Prostate gland (tissue), 2 donors: Measurements from ENCODE around the gene RBBP8NL. TPM values are rescaled to one million over a fixed set of nuclear protein-coding genes. Genes with fewer than 3 reads are reported as not detected.

ENCODE experiments used
- DNase-seq: peaks from one replicate; pipeline ENCODE4 v3.0.0-alpha.2; 2019; ENCODE audit warnings: low spot score
- H3K27ac ChIP-seq, 2 donors: fragments of 200-600 bp; sonication (generic); 2 replicates each; pipeline ENCODE4 v1.5.1; 2017 to 2019
- H3K27me3 ChIP-seq: fragments of 200-600 bp; sonication (generic); replicated peaks from 2 replicates; pipeline ENCODE4 v1.5.1; 2019; ENCODE audit not compliant: insufficient read depth
- H3K36me3 ChIP-seq, 2 donors: fragments of 200-600 bp; sonication (generic); 1 replicate in 1 of 2; 2 replicates in 1 of 2; pipeline versions ENCODE4 v1.5.1 to v1.8.1; 2017 to 2019
- H3K4me1 ChIP-seq: fragments of 200-600 bp; sonication (generic); replicated peaks from 2 replicates; pipeline ENCODE4 v1.5.1; 2019
- H3K4me3 ChIP-seq, 2 donors: fragments of 200-600 bp; sonication (generic); 2 replicates each; pipeline ENCODE4 v1.5.1; 2017 to 2019
- H3K9me3 ChIP-seq: fragments of 200-600 bp; sonication (generic); 2 replicates; pipeline ENCODE4 v1.5.1; 2017
- POLR2A ChIP-seq: fragments of 450-650 bp; IDR thresholded peaks from one replicate; pipeline ENCODE4 v1.6.1; 2016; ENCODE audit warnings: antibody characterized with exemption, mild to moderate bottlenecking
- POLR2AphosphoS5 ChIP-seq: sonication (generic); formaldehyde crosslinking; IDR thresholded peaks from one replicate; pipeline ENCODE4 v1.6.1; 2017; ENCODE audit warnings: antibody characterized with exemption
- WGBS: methylation state at CpG from one replicate; pipeline ENCODE4 v1.1.5; 2018; 5-methylcytosine and 5-hydroxymethylcytosine counted together
- intact Hi-C: fragments of 100-400 bp; cut with DNase I; formaldehyde crosslinking; loops from one replicate; pipeline ENCODE4 v1.14.2; 2022
- total RNA-seq, 2 donors: library from RNA; depleted of rRNA; stranded (reverse); fragments of >200 nt; gene quantifications; one replicate each; pipeline ENCODE4 v1.1.0, GENCODE V29; 2016
- TF ChIP-seq, protein P1 (sequence below), 4 experiments: fragments of 200-600 bp in 2 of 4; fragments of 450-650 bp in 2 of 4; sonication (generic) in 2 of 4; IDR thresholded peaks; 1 replicate in 3 of 4; 2 replicates in 1 of 4; pipeline ENCODE4 v1.5.1; 2016 to 2019; ENCODE audit warnings: antibody characterized with exemption in 4 of 4, mild to moderate bottlenecking in 2 of 4, moderate library complexity in 2 of 4

Gene RBBP8NL
- total RNA-seq, 2 donors from 2014 or later, result 4.9 to 10.9 TPM

DNA sequence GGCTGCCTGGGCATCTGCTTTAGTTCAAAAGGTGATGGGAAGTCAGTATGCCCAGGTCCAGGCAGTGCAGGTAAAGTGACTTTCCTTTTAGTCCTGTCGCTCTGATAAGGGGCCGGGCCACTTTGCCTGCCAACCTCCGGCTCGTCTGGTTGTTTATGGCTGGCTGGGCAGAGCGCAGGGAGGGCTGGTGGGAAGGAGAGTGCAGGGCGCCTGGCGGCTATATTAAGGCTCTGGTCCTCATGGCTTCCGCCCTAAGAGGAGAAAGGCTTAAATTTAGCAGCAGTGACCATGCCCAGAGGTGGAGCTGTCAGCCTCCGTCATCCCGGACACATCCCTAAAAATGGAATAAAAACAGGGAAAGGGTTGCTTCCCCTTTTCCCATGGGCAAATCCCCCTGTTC is 33.8 kb upstream of the RBBP8NL start:
- no peak overlapping the region for H3K4me3 ChIP-seq
- DNase-seq, result peak; percentile 53
- H3K27ac ChIP-seq, result no peak overlapping the region
- TF ChIP-seq, protein P1, sequence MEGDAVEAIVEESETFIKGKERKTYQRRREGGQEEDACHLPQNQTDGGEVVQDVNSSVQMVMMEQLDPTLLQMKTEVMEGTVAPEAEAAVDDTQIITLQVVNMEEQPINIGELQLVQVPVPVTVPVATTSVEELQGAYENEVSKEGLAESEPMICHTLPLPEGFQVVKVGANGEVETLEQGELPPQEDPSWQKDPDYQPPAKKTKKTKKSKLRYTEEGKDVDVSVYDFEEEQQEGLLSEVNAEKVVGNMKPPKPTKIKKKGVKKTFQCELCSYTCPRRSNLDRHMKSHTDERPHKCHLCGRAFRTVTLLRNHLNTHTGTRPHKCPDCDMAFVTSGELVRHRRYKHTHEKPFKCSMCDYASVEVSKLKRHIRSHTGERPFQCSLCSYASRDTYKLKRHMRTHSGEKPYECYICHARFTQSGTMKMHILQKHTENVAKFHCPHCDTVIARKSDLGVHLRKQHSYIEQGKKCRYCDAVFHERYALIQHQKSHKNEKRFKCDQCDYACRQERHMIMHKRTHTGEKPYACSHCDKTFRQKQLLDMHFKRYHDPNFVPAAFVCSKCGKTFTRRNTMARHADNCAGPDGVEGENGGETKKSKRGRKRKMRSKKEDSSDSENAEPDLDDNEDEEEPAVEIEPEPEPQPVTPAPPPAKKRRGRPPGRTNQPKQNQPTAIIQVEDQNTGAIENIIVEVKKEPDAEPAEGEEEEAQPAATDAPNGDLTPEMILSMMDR (IDR thresholded peaks at IDR 0.05), result no peak
- TF ChIP-seq POLR2A, result no peak
- peak; percentile 17 for TF ChIP-seq POLR2AphosphoS5
- no peaks in the 10 kb centered on the region for H3K36me3 ChIP-seq
- H3K4me1 ChIP-seq, result no peaks in the 10 kb centered on the region
- WGBS, result 28% methylated on average over 10 of the region's 10 CpGs
- peaks cover 1% of the 10 kb centered on the region for H3K27me3 ChIP-seq
- intact Hi-C loops, result no loop called here
- H3K9me3 ChIP-seq, result no peaks in the 10 kb centered on the region

DNA sequence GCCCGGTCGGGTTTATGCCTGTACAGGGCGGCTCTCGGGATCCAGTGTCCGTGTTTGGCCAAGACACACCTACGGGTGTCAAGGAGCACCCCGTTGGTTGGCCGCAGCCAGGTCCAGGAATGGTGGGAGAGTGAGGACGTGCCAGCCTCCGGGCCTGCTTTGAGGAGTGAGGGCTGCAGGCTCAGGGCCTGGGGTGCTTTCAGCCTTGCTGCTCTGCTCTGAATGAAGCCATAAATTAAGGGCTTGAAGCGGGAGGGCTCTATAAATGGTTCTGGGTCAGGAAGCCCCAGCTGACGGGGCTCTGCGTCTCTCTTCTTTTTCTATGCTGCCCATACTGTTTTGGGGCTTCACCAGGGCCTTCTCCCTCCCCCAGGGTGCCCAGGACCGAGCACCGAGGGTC is 33.3 kb upstream of the RBBP8NL start:
- intact Hi-C loops, result no loop called here
- no peaks in the 10 kb centered on the region for H3K4me1 ChIP-seq
- no peak for DNase-seq
- no peak overlapping the region for H3K27ac ChIP-seq
- H3K4me3 ChIP-seq, result no peak overlapping the region
- no peaks in the 10 kb centered on the region for H3K36me3 ChIP-seq
- no peaks in the 10 kb centered on the region for H3K9me3 ChIP-seq
- no peak for TF ChIP-seq POLR2A
- TF ChIP-seq, protein P1 (IDR thresholded peaks at IDR 0.05), result no peak
- TF ChIP-seq POLR2AphosphoS5, result no peak
- H3K27me3 ChIP-seq, result peaks cover 1% of the 10 kb centered on the region
- WGBS, result 61% methylated on average over 9 of the region's 15 CpGs

- Histone ChIP-seq H3K27ac (no peak overlapping the region), H3K9me3 (no peaks in the 10 kb centered on the region), H3K4me1 (no peaks in the 10 kb centered on the region), H3K4me3 (no peak overlapping the region), H3K27me3 (peaks cover 1% of the 10 kb centered on the region), H3K36me3 (no peaks in the 10 kb centered on the region)
- TF ChIP-seq POLR2AphosphoS5 (no peak), POLR2A (no peak)
- TF ChIP-seq, protein P1 (IDR thresholded peaks at IDR 0.05), result no peak
- 64% methylated on average over 14 of the region's 14 CpGs for WGBS
- DNase-seq, result no peak
- intact Hi-C loops, result no loop called here
Measured at GRCh38 chr20:62459488-62459887, 32.1 kb upstream of the RBBP8NL start.

- H3K4me1 ChIP-seq, result no peaks in the 10 kb centered on the region
- TF ChIP-seq, protein P1 (IDR thresholded peaks at IDR 0.05), result no peak
- no peak for TF ChIP-seq POLR2AphosphoS5
- TF ChIP-seq POLR2A, result no peak
- no peak overlapping the region for H3K4me3 ChIP-seq
- peaks cover 1% of the 10 kb centered on the region for H3K27me3 ChIP-seq
- no peak overlapping the region for H3K27ac ChIP-seq
- 50% methylated on average over 38 of the region's 41 CpGs for WGBS
- DNase-seq, result no peak
- intact Hi-C loops, result no loop called here
- no peaks in the 10 kb centered on the region for H3K9me3 ChIP-seq
- no peaks in the 10 kb centered on the region for H3K36me3 ChIP-seq
Measured at GRCh38 chr20:62458275-62459251, 31.2 kb upstream of the RBBP8NL start.

DNA sequence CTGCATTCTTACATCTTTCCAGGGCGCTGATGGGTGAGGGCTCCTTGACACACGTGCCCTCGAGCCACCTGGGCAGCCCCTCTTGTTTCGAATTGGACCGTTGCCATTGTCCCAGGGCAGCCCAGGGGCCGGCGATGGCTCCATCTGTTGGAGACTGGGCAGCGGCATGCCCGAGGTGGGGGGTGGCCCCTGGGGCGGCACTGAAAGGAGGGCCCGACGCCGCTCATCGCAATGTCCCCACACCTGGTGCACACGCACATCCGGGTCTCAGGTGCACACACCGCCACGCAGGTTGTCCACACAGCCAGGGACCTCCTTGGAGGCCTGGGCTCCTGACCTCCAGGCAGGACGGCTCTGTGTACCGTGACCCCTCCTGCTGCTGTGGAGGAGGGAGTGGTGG is 30.5 kb upstream of the RBBP8NL start:
- intact Hi-C loops, result no loop called here
- Histone ChIP-seq H3K4me3 (no peak overlapping the region), H3K36me3 (no peaks in the 10 kb centered on the region), H3K4me1 (no peaks in the 10 kb centered on the region), H3K27me3 (peaks cover 1% of the 10 kb centered on the region), H3K27ac (no peak overlapping the region), H3K9me3 (no peaks in the 10 kb centered on the region)
- DNase-seq, result no peak
- 83% methylated on average over 20 of the region's 20 CpGs for WGBS
- TF ChIP-seq POLR2A (no peak), POLR2AphosphoS5 (no peak)
